Esophagus squamous epithelium (tissue), 4 donors: ENCODE results near the gene SZRD1.

ENCODE experiments used
- POLR2A ChIP-seq, 4 donors: fragments of 450-650 bp; IDR thresholded peaks; one replicate each; pipeline ENCODE4 v1.6.1; 2017; ENCODE audit warnings: antibody characterized with exemption in 4 of 4, mild to moderate bottlenecking in 4 of 4, moderate library complexity in 3 of 4
- TF ChIP-seq, protein P1 (sequence below), 6 experiments: fragments of 450-650 bp in 4 of 6; fragments of 200-600 bp in 2 of 6; sonication (generic) in 2 of 6; IDR thresholded peaks; one replicate each; pipeline ENCODE4 v1.5.1; 2016 to 2019; ENCODE audit warnings: antibody characterized with exemption in 6 of 6, mild to moderate bottlenecking in 4 of 6, moderate library complexity in 4 of 6

- TF ChIP-seq, protein P1, sequence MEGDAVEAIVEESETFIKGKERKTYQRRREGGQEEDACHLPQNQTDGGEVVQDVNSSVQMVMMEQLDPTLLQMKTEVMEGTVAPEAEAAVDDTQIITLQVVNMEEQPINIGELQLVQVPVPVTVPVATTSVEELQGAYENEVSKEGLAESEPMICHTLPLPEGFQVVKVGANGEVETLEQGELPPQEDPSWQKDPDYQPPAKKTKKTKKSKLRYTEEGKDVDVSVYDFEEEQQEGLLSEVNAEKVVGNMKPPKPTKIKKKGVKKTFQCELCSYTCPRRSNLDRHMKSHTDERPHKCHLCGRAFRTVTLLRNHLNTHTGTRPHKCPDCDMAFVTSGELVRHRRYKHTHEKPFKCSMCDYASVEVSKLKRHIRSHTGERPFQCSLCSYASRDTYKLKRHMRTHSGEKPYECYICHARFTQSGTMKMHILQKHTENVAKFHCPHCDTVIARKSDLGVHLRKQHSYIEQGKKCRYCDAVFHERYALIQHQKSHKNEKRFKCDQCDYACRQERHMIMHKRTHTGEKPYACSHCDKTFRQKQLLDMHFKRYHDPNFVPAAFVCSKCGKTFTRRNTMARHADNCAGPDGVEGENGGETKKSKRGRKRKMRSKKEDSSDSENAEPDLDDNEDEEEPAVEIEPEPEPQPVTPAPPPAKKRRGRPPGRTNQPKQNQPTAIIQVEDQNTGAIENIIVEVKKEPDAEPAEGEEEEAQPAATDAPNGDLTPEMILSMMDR (IDR thresholded peaks at IDR 0.05): no peak
- no peak for TF ChIP-seq POLR2A (IDR thresholded peaks at IDR 0.05)
Observed at GRCh38 chr1:16356867-16357266, 10.2 kb upstream of the SZRD1 start.
